NCI-H748 (cell line): ENCODE measurements around the gene DMRT1.

Experiments used
- DNase-seq: peaks from one replicate; lab custom pipeline; 2025; ENCODE audit not compliant: unreplicated experiment; lab: John Stamatoyannopoulos, UW

The DMRT1 gene

GRCh38 chr9:920927-921326, 79.4 kb downstream of the DMRT1 start:
- DNase-seq = no peak

DNA sequence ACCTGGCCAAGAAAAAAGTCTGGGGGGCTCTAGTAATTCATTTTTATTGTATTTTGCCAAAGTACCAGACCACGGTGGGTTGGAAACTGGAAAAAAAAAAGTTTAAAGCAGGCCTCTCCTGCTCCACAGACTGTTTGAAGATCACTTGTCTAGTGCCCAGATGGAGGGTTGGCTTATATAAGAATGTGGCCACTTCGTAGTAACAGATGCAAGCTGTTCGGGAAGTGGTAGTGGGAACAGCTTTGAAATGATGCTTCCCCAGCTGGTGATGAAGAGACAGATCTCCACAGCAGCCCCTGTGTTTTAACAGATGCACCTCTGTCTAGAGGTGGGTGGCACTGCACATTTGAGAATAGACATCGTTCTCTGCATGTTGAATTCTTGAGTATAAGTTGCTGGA, 80.7 kb downstream of the DMRT1 start:
- DNase-seq = no peak

GRCh38 chr9:922731-923130, 81.2 kb downstream of the DMRT1 start:
- DNase-seq = no peak

GRCh38 chr9:926976-927375, 85.5 kb downstream of the DMRT1 start:
- DNase-seq = no peak

GRCh38 chr9:928363-929042, 87.0 kb downstream of the DMRT1 start:
- peak; percentile 37 for DNase-seq

DNA sequence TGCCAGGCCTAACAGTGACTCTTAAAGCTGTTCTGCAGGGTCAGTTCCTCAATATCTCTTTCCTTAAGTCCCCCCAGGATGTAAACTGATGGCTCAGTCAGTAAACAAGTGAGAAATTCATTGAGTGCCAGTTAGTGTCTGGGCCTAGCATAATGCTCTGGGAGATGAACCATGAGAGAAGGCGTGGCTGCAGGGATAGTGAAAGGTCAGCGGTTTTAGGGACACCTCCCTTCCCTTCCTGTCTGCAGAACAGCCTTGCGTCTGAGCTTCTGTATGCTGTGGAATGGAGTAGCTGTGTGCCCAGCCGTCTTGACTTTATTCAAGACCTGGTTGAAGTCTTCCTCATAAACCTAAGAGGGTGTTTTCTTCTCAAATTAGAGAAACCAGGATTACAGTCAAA, 88.2 kb downstream of the DMRT1 start:
- no peak for DNase-seq

GRCh38 chr9:933356-933755, 91.9 kb downstream of the DMRT1 start:
- no peak for DNase-seq

GRCh38 chr9:935348-935965, 94.0 kb downstream of the DMRT1 start:
- peak; percentile 98 for DNase-seq

GRCh38 chr9:942805-943580, 101.5 kb downstream of the DMRT1 start:
- peak; percentile 36 for DNase-seq

DNA sequence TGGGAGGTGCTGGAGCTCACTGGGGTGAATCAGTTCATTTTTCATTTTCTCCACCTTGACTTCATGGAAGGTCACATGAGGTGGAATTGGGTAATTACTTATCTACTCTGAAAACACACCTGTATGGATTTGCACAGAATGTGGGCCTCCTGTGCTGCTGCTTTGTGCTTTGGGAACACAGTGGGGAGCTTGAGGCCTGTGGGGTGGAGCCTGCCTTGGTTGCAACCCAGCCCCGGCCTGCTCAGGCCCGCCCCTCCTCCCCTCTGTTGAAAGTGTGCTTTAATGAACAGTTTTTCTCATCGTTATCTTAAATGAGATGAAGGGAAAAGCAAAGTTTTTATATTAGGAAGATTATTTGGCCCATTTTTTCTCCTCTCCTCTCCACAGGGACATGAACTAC, 106.5 kb downstream of the DMRT1 start:
- no peak for DNase-seq

DNA sequence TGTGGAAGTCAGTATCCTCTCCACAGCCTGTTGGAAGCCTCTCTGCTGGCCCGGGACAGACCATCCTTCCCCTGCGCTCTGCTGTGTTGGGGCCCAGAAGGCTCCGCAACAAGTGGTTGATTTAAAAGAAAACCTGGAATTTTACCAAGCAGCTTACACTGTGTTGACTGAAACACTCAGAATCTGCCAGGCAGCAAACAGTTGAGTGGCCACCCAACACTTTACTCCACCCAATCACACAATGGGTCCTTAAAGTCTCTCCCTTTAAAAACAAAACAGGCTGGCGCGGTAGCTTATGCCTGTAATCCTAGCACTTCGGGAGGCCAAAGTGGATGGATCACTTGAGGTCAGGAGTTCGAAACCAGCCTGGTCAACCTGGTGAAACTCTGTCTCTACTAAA, 107.0 kb downstream of the DMRT1 start:
- no peak for DNase-seq

DNA sequence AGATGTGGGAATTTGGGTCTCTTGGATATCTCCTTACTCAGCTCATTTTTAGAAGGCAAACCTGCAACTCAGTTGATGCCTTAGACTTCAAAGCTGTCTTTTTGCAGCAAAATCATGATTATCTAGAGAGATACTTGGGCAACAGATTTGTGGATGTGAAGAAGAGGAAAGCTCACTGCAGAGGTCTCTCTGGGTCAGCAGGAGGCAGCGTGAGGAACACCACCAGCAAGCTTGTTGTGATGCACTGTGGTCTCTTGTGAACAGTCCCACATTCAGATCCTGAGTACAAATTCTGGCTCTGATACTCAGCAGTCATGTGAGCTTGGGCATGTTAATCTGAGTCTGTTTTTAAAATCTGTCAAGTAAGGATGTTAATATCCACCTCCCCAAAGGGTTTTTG, 108.6 kb downstream of the DMRT1 start:
- no peak for DNase-seq

GRCh38 chr9:952546-952945, 111.0 kb downstream of the DMRT1 start:
- DNase-seq = no peak

DNA sequence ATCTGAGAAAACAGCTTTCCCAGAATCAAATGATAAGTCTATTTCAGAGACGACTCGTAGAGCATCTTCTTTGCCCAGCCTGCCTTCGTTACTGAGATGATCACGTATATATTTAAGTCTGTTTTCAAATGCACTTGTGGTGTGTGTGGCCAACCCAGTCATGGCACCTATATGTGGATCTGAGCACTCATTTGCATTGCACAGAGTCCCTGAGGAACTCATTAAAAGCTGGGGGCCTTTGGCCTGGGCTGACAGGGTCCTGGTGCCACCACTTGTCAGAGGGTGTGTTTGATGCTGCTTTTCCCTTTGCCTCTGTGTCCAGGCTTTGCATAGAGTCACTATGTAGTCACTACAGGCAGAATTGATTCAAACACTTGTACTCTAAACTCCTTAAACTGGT, 117.6 kb downstream of the DMRT1 start:
- DNase-seq = no peak

DNA sequence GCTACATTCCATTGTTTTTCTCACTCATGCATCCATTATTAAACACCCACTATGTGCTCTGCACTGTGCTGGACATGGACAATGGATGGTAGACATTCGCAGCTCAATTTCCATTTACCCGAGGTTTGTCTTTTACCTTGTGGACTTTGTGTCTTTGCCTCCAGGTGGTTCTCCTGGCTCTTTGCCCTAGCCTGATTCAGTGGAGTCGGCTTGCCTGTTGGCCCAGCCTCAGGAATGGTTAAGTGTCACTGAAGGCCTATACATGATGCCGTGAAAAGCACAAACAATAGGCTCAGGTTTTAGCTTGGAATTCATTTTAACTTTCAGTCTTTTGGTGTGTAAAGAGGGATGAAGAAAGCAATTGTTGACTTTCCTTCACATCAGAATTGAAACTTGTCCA, 118.4 kb downstream of the DMRT1 start:
- DNase-seq = no peak

DNA sequence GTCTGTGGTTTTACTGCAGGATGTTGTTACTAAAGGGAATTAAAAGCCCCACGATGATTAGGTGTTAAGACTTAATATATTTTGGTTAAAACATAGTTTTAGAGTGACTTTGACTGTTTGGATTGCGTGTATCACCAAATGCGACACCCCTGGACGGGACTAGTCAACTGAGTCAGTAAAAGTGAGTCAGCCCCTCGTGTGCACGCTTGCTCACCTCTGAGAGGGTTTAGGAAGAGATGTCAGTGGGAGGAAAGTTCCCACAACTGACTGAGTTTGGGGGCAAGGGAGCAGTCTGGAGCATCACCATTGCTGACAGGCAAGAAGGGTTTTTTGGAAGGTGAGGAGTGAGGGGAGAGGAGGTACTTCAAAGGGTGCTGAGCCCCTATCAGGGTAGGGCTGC, 120.5 kb downstream of the DMRT1 start:
- no peak for DNase-seq

GRCh38 chr9:965497-965896, 124.0 kb downstream of the DMRT1 start:
- DNase-seq = no peak

DNA sequence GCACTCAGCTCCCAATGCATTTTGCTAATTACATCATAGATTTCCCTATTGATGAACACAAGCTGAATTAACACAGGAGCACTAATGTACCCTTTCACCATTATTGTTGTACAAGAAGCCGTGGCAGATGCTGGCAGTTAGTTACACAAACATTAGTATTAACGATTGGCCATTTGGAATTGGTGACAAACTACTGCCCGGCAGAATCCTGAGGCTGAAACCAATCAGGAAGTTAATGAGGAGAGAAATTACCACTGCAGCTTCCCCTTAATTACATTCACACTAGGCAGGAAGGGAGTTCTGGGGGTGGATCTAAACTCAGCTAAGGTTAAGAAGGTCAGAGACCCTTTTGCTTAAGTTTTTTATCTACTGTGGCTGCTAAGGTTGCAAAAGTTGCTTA, 125.4 kb downstream of the DMRT1 start:
- DNase-seq = peak; percentile 64

DNA sequence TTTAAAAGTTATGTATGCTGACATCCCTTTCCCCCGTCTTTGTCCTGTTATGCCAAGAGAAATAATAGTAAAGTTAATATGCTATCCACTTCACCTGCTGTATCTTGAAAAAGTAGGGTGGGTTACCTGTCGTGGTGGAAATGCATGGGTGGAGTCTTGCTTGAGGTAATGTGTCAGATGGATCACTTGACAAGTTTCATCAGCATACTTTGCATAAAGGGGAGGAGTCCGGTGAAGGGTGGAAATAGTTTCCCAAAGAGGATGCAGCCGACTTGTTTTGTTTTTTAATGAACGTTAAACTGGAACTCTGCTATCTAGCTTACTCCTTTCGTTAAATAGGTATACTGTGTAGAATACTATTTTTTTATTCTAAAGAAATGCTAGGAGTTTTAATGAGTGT, 125.9 kb downstream of the DMRT1 start:
- peak; percentile 42 for DNase-seq

- DNase-seq = peak; percentile 78
Measured at GRCh38 chr9:967903-968641, 126.6 kb downstream of the DMRT1 start.

DNA sequence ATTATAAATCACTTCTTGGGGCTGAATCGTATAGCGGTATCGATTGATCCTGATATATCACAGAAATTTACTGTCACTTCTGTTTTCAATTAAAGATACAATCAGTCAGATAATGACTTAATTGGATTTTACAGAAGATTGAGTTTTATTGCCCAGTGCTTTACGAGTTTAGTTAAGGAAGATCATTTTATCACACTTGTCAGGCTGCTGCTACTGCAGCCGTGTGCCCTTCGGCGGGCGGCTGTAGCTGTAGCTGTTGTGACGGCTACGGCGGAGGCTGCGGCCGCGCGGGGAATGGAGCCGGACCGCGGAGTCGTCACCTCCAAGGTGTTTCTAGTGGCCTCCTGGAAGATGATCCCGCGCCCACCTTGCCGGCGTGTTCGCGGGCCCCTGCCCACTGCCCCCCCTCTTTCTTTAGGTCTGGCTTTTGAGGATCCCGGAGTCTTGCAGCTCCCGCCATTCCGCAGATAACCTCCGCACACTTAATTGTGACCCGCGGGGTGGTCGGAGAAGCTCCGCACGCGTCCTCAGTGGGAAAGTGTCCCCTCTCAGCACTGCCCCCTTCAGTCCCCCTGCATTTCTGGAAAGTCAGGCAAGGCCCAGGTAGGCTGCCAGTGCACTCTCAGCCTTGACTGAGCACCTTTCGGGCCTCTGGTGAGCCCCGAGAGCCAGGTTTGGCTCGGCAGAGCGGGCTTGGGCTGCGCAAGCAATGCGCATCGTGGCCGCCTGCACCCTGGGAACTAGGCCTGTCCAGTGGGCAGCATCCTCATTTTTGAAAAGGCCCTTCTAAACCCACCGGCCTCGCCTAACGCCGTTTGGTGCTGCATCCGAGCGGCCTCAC, 128.0 kb downstream of the DMRT1 start:
- DNase-seq = no peak
